B cell (primary cell): ENCODE measurements around the gene PGS1. TPM values are rescaled to one million over a fixed set of nuclear protein-coding genes. Genes with fewer than 3 reads are reported as not detected.

Experiments used
- ATAC-seq: fragments of 200-7000 bp; cut with Tn5 transposase; one replicate; pipeline ENCODE4 v1.10.0; 2021; ENCODE audit warnings: low read depth, mild to moderate bottlenecking, moderate number of reproducible peaks, moderate library complexity
- CTCF ChIA-PET: fragments of 350-600 bp; sonication (Branson Sonifier 250); formaldehyde crosslinking; loops from one replicate; lab custom pipeline; 2021; ENCODE audit warnings: antibody characterized with exemption, inconsistent platforms; lab: Charles Lee
- POLR2A ChIA-PET: fragments of 350-600 bp; sonication (Branson Sonifier 250); formaldehyde crosslinking; loops from one replicate; lab custom pipeline; 2021; ENCODE audit warnings: antibody characterized with exemption; lab: Charles Lee
- DNase-seq: peaks from one replicate; pipeline ENCODE4 v3.0.0; 2013
- H2AFZ ChIP-seq: 2 replicates; pipeline ENCODE4 v1.6.1; 2012; ENCODE audit warnings: mild to moderate bottlenecking, low read depth, low read length; ENCODE audit not compliant: insufficient read depth, poor library complexity, severe bottlenecking
- H3K27ac ChIP-seq, 2 donors: 1 replicate in 1 of 2; 2 replicates in 1 of 2; pipeline ENCODE4 v1.5.1; 2012 to 2013; ENCODE audit warnings: low read length in 2 of 2, mild to moderate bottlenecking in 2 of 2, moderate library complexity in 1 of 2
- H3K27me3 ChIP-seq, 4 experiments: fragments of 200-600 bp in 1 of 4; sonication (generic) in 1 of 4; replicated peaks in 1 of 4; 1 replicate in 2 of 4; 2 replicates in 2 of 4; pipeline versions ENCODE4 v1.6.1 to v1.7.0; 2013 to 2016; ENCODE audit warnings: low read length in 3 of 4, mild to moderate bottlenecking in 2 of 4, mixed read lengths in 1 of 4, moderate library complexity in 1 of 4; ENCODE audit not compliant: insufficient read depth in 4 of 4, control insufficient read depth in 3 of 4; ENCODE audit errors: control extremely low read depth in 1 of 4
- H3K36me3 ChIP-seq, 2 experiments: replicated peaks in 1 of 2; 1 replicate in 1 of 2; 2 replicates in 1 of 2; pipeline versions ENCODE4 v1.6.1 to v1.7.1; 2013; ENCODE audit warnings: low read length in 1 of 2; ENCODE audit not compliant: insufficient read depth in 2 of 2, control insufficient read depth in 1 of 2; ENCODE audit errors: control extremely low read depth in 1 of 2, extremely low read depth in 1 of 2
- H3K4me1 ChIP-seq, 2 donors: fragments of 200-600 bp in 1 of 2; sonication (generic) in 1 of 2; 1 replicate in 1 of 2; 2 replicates in 1 of 2; pipeline versions ENCODE4 v1.5.1 to v1.6.1; 2013 to 2017; ENCODE audit warnings: low read length in 2 of 2; ENCODE audit not compliant: control insufficient read depth in 2 of 2, insufficient read depth in 2 of 2
- H3K4me2 ChIP-seq: replicated peaks from 2 replicates; pipeline ENCODE3; 2012; ENCODE audit warnings: mild to moderate bottlenecking, low read depth, low read length; ENCODE audit not compliant: poor library complexity, severe bottlenecking
- H3K4me3 ChIP-seq, 5 experiments: fragments of 200-600 bp in 1 of 5; sonication (generic) in 1 of 5; 1 replicate in 3 of 5; 2 replicates in 2 of 5; pipeline versions ENCODE4 v1.5.1 to v1.7.0; 2011 to 2016; ENCODE audit warnings: low read length in 4 of 5, mild to moderate bottlenecking in 4 of 5, low read depth in 2 of 5, control low read depth in 1 of 5, moderate library complexity in 1 of 5; ENCODE audit not compliant: insufficient read depth in 1 of 5; ENCODE audit errors: control extremely low read depth in 1 of 5, extremely low read depth in 1 of 5
- H3K79me2 ChIP-seq: fragments of 200-600 bp; sonication (generic); one replicate; pipeline ENCODE4 v1.6.0; 2016; ENCODE audit warnings: low read length; ENCODE audit not compliant: control insufficient read depth, insufficient read depth
- H3K9ac ChIP-seq: fragments of 200-600 bp; sonication (generic); 2 replicates; pipeline ENCODE4 v1.6.1; 2017; ENCODE audit warnings: mild to moderate bottlenecking, low read length, moderate library complexity
- H3K9me3 ChIP-seq, 3 donors: one replicate each; pipeline versions ENCODE4 v1.6.1 to v1.7.1; 2013; ENCODE audit warnings: low read length in 2 of 3; ENCODE audit not compliant: control insufficient read depth in 2 of 3, insufficient read depth in 1 of 3; ENCODE audit errors: control extremely low read depth in 1 of 3
- H4K20me1 ChIP-seq: 2 replicates; pipeline ENCODE4 v1.6.0; 2012; ENCODE audit warnings: mild to moderate bottlenecking, low read length; ENCODE audit not compliant: insufficient read depth, control insufficient read depth, poor library complexity, severe bottlenecking
- H3K27ac Mint-ChIP-seq: one replicate; pipeline ENCODE4 v1.8.0; 2021; ENCODE audit warnings: mixed read lengths
- H3K27me3 Mint-ChIP-seq: one replicate; pipeline ENCODE4 v1.8.0; 2021; ENCODE audit warnings: mixed read lengths
- H3K4me1 Mint-ChIP-seq: one replicate; pipeline ENCODE4 v1.8.0; 2021; ENCODE audit warnings: mixed read lengths
- H3K4me3 Mint-ChIP-seq: one replicate; pipeline ENCODE4 v1.8.0; 2021; ENCODE audit warnings: mixed read lengths
- H3K9me3 Mint-ChIP-seq: one replicate; pipeline ENCODE4 v1.8.0; 2022; ENCODE audit warnings: mixed read lengths; ENCODE audit not compliant: insufficient read depth
- CTCF ChIP-seq: fragments of 200-600 bp; IDR thresholded peaks from one replicate; pipeline ENCODE4 v1.8.0; 2022; ENCODE audit warnings: antibody characterized with exemption, mild to moderate bottlenecking
- EZH2 ChIP-seq: IDR thresholded peaks from 2 replicates; pipeline ENCODE4 v1.6.1; 2012; ENCODE audit warnings: borderline replicate concordance, low read depth, mild to moderate bottlenecking, moderate library complexity, low read length; ENCODE audit not compliant: insufficient read depth, poor library complexity, severe bottlenecking
- WGBS: methylation state at CpG from one replicate; pipeline ENCODE4 v1.1.5; 2013; ENCODE audit warnings: missing lambda C conversion rate; ENCODE audit not compliant: insufficient coverage; 5-methylcytosine and 5-hydroxymethylcytosine counted together
- intact Hi-C: fragments of 100-400 bp; cut with micrococcal nuclease; formaldehyde crosslinking; loops from one replicate; pipeline ENCODE4 v1.10.0; 2022
- polyA plus RNA-seq: library from polyadenylated mRNA; depleted of rRNA; stranded (reverse); fragments of >200 nt; gene quantifications from 2 replicates; pipeline ENCODE4 v1.2.3, GENCODE V29; 2012
- total RNA-seq, 2 donors: library from RNA; stranded (reverse); fragments of 120-200 nt in 1 of 2; gene quantifications; 1 replicate in 1 of 2; 2 replicates in 1 of 2; pipeline versions ENCODE4 v1.2.3 to v1.2.4, GENCODE V29; 2013 to 2022

The PGS1 gene
- total and polyA plus RNA-seq, 2 donors (not counting 1 experiment from before 2014, with no cell fraction given), result 85.1 to 88.3 TPM

GRCh38 chr17:78365561-78366108 is 12.8 kb upstream of the PGS1 start:
- Histone ChIP-seq H3K36me3 (no peaks in the 10 kb centered on the region), H3K4me1 (peaks cover 14 to 20% of the 10 kb centered on the region in 2 donors), H3K79me2 (no peaks in the 10 kb centered on the region), H3K27ac (no peak overlapping the region), H3K4me3 (no peak overlapping the region), H3K27me3 (peaks cover 0 to 25% (median 5%) of the 10 kb centered on the region in 4 experiments), H2AFZ (no peak overlapping the region), H3K9ac (no peak overlapping the region), H4K20me1 (no peaks in the 10 kb centered on the region), H3K4me2 (no peak overlapping the region), H3K9me3 (peaks cover 0 to 4% (median 0%) of the 10 kb centered on the region in 3 donors)
- peaks cover 34% of the 10 kb centered on the region for H3K27me3 Mint-ChIP-seq
- ATAC-seq (no peak), DNase-seq (no peak)
- CTCF ChIA-PET, result interaction anchor here (2.0 to 5.6 kb wide), 2 partner anchors 57 to 70 kb away, joined by 4 to 54 read pairs; no protein-coding TSS in a partner anchor
- no peak overlapping the region for H3K27ac Mint-ChIP-seq
- POLR2A ChIA-PET, result no interaction called here
- H3K4me3 Mint-ChIP-seq, result no peak overlapping the region
- H3K4me1 Mint-ChIP-seq, result peaks cover 8% of the 10 kb centered on the region
- H3K9me3 Mint-ChIP-seq, result no peaks in the 10 kb centered on the region
- 94% methylated on average over 10 of the region's 16 CpGs for WGBS
- intact Hi-C loops, result no loop called here
- TF ChIP-seq EZH2 (no peak), CTCF (no peak)

GRCh38 chr17:78366109-78366848 is 12.2 kb upstream of the PGS1 start:
- H3K4me3 ChIP-seq, result no peak overlapping the region
- H3K4me2 ChIP-seq, result peak overlapping the region; percentile 28
- peak; percentile 24 for ATAC-seq
- DNase-seq, result peak; percentile 41
- POLR2A ChIA-PET, result no interaction called here
- H4K20me1 ChIP-seq, result no peaks in the 10 kb centered on the region
- CTCF ChIA-PET, result interaction anchor here (1.0 to 2.0 kb wide), 2 partner anchors 56 to 70 kb away, joined by 3 to 4 read pairs; no protein-coding TSS in a partner anchor
- H3K4me1 ChIP-seq, result peaks cover 12 to 17% of the 10 kb centered on the region in 2 donors
- Mint-ChIP-seq H3K4me1 (peaks cover 5% of the 10 kb centered on the region), H3K4me3 (no peak overlapping the region), H3K27me3 (peaks cover 34% of the 10 kb centered on the region), H3K27ac (no peak overlapping the region), H3K9me3 (no peaks in the 10 kb centered on the region)
- no peaks in the 10 kb centered on the region for H3K79me2 ChIP-seq
- no peak overlapping the region for H3K9ac ChIP-seq
- no peak overlapping the region for H2AFZ ChIP-seq
- peaks cover 0 to 26% (median 5%) of the 10 kb centered on the region in 4 experiments for H3K27me3 ChIP-seq
- H3K9me3 ChIP-seq, result peaks cover 0 to 4% (median 0%) of the 10 kb centered on the region in 3 donors
- intact Hi-C loops, result no loop called here
- no peaks in the 10 kb centered on the region for H3K36me3 ChIP-seq
- no peak overlapping the region for H3K27ac ChIP-seq
- TF ChIP-seq EZH2, result no peak
- TF ChIP-seq CTCF, result no peak
- WGBS, result 52% methylated on average over 14 of the region's 18 CpGs
